Activated CD8-positive, alpha-beta memory T cell treated with anti-CD3 and anti-CD28 coated beads for 48 hours (primary cell): Measurements from ENCODE around the gene STOM.

Experiments used
- DNase-seq, 3 experiments: peaks; one replicate each; pipeline ENCODE4 v3.0.0-alpha.2; 2020; ENCODE audit warnings: low read depth in 2 of 3, low spot score in 2 of 3

Gene STOM

GRCh38 chr9:121323449-121324151 is 46.5 kb downstream of the STOM start:
- no peak for DNase-seq

- no peak for DNase-seq
Measured at GRCh38 chr9:121322737-121323448, 47.2 kb downstream of the STOM start.

GRCh38 chr9:121322037-121322736 is 47.9 kb downstream of the STOM start:
- no peak for DNase-seq

- no peak for DNase-seq
Measured at GRCh38 chr9:121321016-121321503, 49.0 kb downstream of the STOM start.

- DNase-seq = no peak
Measured at GRCh38 chr9:121319383-121319780, 50.7 kb downstream of the STOM start.

GRCh38 chr9:121318631-121319382 is 51.2 kb downstream of the STOM start:
- no peak for DNase-seq

- no peak for DNase-seq
Measured at GRCh38 chr9:121317737-121318630, 52.1 kb downstream of the STOM start.

GRCh38 chr9:121316852-121317373 is 53.1 kb downstream of the STOM start:
- no peak for DNase-seq

GRCh38 chr9:121316378-121316777 is 53.7 kb downstream of the STOM start:
- DNase-seq = no peak

- no peak for DNase-seq
Measured at GRCh38 chr9:121313458-121314152, 56.4 kb downstream of the STOM start.

- DNase-seq = no peak
Measured at GRCh38 chr9:121312169-121312568, 57.9 kb downstream of the STOM start.

GRCh38 chr9:121310571-121310970 is 59.5 kb downstream of the STOM start:
- no peak for DNase-seq

- DNase-seq = no peak
Measured at GRCh38 chr9:121309833-121310425, 60.1 kb downstream of the STOM start.

- DNase-seq = no peak
Measured at GRCh38 chr9:121309171-121309570, 60.9 kb downstream of the STOM start.

GRCh38 chr9:121308765-121309164 is 61.3 kb downstream of the STOM start:
- no peak for DNase-seq

- no peak for DNase-seq
Measured at GRCh38 chr9:121307976-121308375, 62.1 kb downstream of the STOM start.

GRCh38 chr9:121305269-121305994 is 64.6 kb downstream of the STOM start:
- DNase-seq = no peak

GRCh38 chr9:121304707-121305106 is 65.3 kb downstream of the STOM start:
- no peak for DNase-seq
